ENCODE results near the gene DECR2.

DNA sequence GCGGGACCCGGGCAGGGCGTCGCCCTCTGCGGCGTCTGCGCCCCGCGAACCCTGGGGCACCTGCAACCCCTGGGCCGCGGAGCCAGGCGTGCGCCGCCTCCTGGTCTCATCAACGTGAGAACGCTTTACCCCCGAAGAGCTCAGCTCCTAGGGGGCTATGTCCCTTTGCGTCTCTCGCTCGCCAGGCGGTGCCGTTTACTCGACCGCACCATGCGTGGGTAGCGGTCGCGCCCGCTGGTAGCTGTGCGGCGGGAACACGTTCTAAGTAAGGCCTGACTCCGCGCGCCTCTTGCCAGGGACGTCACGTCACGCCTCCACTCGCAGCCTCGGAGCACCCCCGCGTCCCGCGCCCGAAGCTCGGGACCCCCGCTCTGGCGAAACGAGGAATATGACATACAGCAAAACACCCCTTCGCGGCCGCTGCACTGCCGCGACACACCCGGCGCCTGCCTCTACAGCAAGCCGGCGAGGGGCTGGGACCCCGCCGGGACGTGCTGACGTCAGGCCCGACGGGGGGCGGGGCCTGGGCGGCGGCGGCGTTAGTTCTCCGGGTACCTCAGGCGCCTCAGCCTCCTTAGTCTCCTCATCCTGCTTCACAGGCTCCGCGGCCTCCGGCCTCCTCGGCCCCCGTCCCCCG lies 23.5 kb downstream of the DECR2 start, which contains the start of gene RAB11FIP3:
- TF ChIP-seq YY1 (tag by site-specific recombination; IDR thresholded peaks at IDR 0.05), result peak; percentile 13; the same call in 1 of the 2 replicates
- TF ChIP-seq, protein P1, sequence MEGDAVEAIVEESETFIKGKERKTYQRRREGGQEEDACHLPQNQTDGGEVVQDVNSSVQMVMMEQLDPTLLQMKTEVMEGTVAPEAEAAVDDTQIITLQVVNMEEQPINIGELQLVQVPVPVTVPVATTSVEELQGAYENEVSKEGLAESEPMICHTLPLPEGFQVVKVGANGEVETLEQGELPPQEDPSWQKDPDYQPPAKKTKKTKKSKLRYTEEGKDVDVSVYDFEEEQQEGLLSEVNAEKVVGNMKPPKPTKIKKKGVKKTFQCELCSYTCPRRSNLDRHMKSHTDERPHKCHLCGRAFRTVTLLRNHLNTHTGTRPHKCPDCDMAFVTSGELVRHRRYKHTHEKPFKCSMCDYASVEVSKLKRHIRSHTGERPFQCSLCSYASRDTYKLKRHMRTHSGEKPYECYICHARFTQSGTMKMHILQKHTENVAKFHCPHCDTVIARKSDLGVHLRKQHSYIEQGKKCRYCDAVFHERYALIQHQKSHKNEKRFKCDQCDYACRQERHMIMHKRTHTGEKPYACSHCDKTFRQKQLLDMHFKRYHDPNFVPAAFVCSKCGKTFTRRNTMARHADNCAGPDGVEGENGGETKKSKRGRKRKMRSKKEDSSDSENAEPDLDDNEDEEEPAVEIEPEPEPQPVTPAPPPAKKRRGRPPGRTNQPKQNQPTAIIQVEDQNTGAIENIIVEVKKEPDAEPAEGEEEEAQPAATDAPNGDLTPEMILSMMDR (tag by site-specific recombination; IDR thresholded peaks at IDR 0.05), result peak; percentile 88
- no peak for TF ChIP-seq ZNF560 (tag by site-specific recombination; IDR thresholded peaks at IDR 0.05; ENCODE audit: borderline replicate concordance)
- peak; percentile 31; the same call in 1 of the 2 replicates for TF ChIP-seq ZNF660 (tag by site-specific recombination; IDR thresholded peaks at IDR 0.05)
- TF ChIP-seq BCL11B (tag by site-specific recombination; IDR thresholded peaks at IDR 0.05; ENCODE audit: low read depth), result no peak
- TF ChIP-seq ZNF239 (tag by site-specific recombination; IDR thresholded peaks at IDR 0.05), result no peak
- peak; percentile 34; the same call in 1 of the 2 replicates for TF ChIP-seq GLIS1 (tag by site-specific recombination; IDR thresholded peaks at IDR 0.05)
